ENCODE measurements around the gene FNTB. TPM values are rescaled to one million over a fixed set of nuclear protein-coding genes. Genes with fewer than 3 reads are reported as not detected.

Gene FNTB
- polyA plus RNA-seq, 6 donors from 2014 or later: 1.6 to 3.6 (median 2.3) TPM

DNA sequence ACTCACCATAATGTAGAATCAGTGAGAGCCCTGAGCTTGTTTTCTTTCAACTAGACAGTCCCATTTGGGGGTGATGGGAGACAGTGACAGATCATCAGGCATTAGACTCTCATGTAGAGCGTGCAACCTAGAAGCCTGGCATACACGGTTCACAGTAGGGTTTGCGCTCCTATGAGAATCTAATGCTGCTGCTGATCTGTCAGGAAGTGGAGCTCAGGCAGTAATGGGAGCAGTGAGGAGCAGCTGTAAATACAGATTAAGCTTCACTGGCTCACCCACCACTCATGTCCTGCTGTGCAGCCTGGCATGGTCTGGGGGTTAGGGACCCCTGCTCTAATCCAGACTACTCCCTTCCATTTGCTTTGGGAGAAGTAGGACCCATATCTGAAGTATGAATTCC is 55.6 kb downstream of the FNTB start:
- H3K4me3 Mint-ChIP-seq: no peak overlapping the region
- peaks cover 8 to 12% (median 11%) of the 10 kb centered on the region in 3 donors for H3K4me1 Mint-ChIP-seq
- peak in 1 of 2 donors; percentile 15 for ATAC-seq (ENCODE audit: low read depth in 2 of 2)
- H3K9me3 Mint-ChIP-seq: no peaks in the 10 kb centered on the region
- no peak overlapping the region for H3K27ac Mint-ChIP-seq
- no peaks in the 10 kb centered on the region for H3K27me3 Mint-ChIP-seq
- peaks cover 7 to 22% of the 10 kb centered on the region in 2 donors for H3K36me3 Mint-ChIP-seq
- DNase-seq: no peak

DNA sequence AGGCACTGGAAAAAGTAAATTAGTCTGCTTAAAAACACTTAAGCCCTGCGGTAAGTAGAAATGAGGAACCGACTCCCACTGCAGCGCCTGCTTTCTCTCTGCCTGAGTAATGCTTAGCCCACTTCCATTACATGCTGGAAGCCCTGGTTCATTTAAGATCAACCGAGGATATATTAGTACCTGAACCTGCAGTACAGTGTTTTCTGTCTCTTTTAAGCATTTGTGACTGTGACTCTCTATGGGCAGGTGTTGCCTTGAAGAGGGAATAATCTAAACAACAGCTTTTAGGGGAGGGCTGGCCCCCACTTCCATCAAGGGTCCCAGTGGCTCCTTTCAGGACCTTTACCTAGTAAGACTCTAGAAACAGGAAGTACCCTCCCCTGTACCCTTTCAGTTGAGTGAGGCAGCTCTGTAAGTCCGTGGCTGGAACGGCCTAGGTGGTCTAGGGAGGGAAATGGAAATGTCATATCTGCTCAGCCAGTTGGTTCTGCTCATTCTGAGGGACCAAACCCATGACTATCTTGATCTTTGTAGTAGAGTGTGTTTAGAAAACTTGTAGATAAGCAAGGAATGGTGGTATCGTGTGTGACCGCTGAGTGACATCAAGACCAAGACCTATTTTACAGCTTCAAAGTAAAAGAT is 56.2 kb downstream of the FNTB start:
- Mint-ChIP-seq H3K4me3 (peak overlapping the region in 3 of 8 donors; percentile 9 to 29 (median 26)), H3K27ac (peak overlapping the region in 4 of 6 donors; percentile 7 to 69 (median 37)), H3K27me3 (no peaks in the 10 kb centered on the region), H3K4me1 (peaks cover 11 to 12% (median 12%) of the 10 kb centered on the region in 3 donors), H3K36me3 (peaks cover 7 to 24% of the 10 kb centered on the region in 2 donors), H3K9me3 (no peaks in the 10 kb centered on the region)
- DNase-seq: peak; percentile 36
- peak; percentile 97 for ATAC-seq (ENCODE audit: low read depth in 2 of 2)

GRCh38 chr14:65043893-65044595 is 57.3 kb downstream of the FNTB start:
- peaks cover 11 to 12% (median 12%) of the 10 kb centered on the region in 3 donors for H3K4me1 Mint-ChIP-seq
- H3K36me3 Mint-ChIP-seq: peaks cover 7 to 19% of the 10 kb centered on the region in 2 donors
- DNase-seq (no peak), ATAC-seq (ENCODE audit: low read depth in 2 of 2) (no peak)
- no peaks in the 10 kb centered on the region for H3K27me3 Mint-ChIP-seq
- peak overlapping the region in 1 of 6 donors; percentile 16 for H3K27ac Mint-ChIP-seq
- no peaks in the 10 kb centered on the region for H3K9me3 Mint-ChIP-seq
- no peak overlapping the region for H3K4me3 Mint-ChIP-seq

DNA sequence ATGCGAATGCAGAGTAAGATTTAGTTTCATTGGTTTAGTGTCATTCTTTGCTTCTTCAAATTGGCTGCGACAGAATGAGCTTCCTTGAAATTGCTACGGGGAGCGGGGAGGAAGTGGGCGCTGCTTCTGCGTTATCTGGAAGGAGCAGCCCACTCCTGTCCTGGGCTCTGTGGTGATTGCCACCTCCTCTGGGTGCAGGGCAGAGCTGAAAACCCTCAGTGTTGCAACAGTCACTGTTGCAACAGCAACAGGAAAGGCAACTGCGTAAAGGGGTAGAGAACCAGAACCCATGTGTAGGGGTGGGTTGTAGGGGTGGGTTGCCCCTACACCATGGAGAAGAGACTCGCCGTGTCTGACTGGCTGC is 57.9 kb downstream of the FNTB start:
- H3K9me3 Mint-ChIP-seq: no peaks in the 10 kb centered on the region
- ATAC-seq (ENCODE audit: low read depth in 2 of 2) (no peak), DNase-seq (no peak)
- no peak overlapping the region for H3K4me3 Mint-ChIP-seq
- H3K36me3 Mint-ChIP-seq: peaks cover 7 to 17% of the 10 kb centered on the region in 2 donors
- peaks cover 11 to 12% (median 12%) of the 10 kb centered on the region in 3 donors for H3K4me1 Mint-ChIP-seq
- H3K27ac Mint-ChIP-seq: peak overlapping the region in 1 of 6 donors; percentile 16
- H3K27me3 Mint-ChIP-seq: no peaks in the 10 kb centered on the region

DNA sequence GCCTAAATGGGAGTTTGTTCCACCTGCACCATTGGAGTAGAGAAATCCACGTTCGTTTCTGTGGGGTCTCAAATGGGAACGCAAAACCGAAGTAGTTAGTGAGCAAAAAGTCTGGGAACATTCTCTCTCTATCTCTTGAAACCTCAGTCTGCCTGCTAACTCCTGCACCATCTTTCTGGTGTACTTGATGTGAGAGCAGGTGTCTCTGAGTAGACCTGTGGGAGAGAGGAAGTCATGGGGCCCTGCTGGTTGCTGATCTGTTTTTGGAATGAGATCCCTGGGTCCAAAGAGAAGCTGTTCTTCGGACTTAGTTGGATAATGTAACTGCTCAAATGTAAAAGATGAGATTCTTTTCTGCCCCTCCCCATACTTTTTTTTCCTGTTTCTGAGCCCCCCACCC is 58.3 kb downstream of the FNTB start:
- no peak for ATAC-seq (ENCODE audit: low read depth in 2 of 2)
- H3K27me3 Mint-ChIP-seq: no peaks in the 10 kb centered on the region
- H3K9me3 Mint-ChIP-seq: no peaks in the 10 kb centered on the region
- peaks cover 7 to 17% of the 10 kb centered on the region in 2 donors for H3K36me3 Mint-ChIP-seq
- peaks cover 11 to 12% (median 12%) of the 10 kb centered on the region in 3 donors for H3K4me1 Mint-ChIP-seq
- no peak for DNase-seq
- H3K4me3 Mint-ChIP-seq: no peak overlapping the region
- H3K27ac Mint-ChIP-seq: no peak overlapping the region

DNA sequence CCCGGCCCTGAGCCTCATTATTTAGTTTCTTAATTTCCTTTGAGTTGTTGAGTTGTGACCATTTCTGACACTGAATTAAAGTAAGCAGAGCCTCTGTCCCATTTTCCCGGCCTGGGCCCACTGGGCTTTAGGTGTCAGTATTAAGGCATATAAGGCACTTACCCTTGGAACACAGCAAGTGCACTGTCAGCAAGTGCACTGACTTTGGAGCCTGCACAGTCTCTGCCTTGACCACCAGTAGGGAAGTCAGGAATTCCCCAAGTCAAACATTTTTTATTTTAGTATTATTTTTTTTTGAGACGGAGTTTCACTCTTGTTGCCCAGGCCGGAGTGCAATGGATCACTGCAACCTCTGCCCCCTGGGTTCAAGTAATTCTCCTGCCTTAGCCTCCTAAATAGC is 59.0 kb downstream of the FNTB start:
- Mint-ChIP-seq H3K4me3 (no peak overlapping the region), H3K9me3 (no peaks in the 10 kb centered on the region), H3K36me3 (peaks cover 6 to 16% of the 10 kb centered on the region in 2 donors), H3K4me1 (peaks cover 11 to 12% (median 12%) of the 10 kb centered on the region in 3 donors), H3K27me3 (no peaks in the 10 kb centered on the region), H3K27ac (no peak overlapping the region)
- ATAC-seq (ENCODE audit: low read depth in 2 of 2): no peak
- no peak for DNase-seq

DNA sequence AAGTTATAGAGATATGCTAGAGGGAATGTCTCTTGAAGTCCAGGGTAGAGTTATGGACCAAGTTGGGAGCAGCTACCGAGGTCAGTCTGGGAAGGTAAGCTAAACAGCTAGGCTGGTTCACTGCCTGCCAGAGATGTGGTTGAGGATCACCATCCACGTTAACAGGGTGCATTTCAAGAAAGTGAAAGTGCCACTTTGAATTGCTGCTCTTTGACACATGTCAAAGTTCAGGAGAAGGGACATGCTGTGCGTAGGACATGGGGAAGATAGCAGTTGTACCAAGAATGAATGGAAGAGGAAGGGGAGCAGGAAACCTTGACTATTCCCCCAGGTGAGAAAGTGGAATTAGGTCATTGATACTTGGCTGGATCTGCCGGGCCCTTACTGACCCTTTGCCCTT is 66.1 kb downstream of the FNTB start:
- H3K9me3 Mint-ChIP-seq: no peaks in the 10 kb centered on the region
- ATAC-seq (ENCODE audit: low read depth in 2 of 2) (no peak), DNase-seq (no peak)
- no peaks in the 10 kb centered on the region for H3K27me3 Mint-ChIP-seq
- peaks cover 0 to 8% (median 5%) of the 10 kb centered on the region in 3 donors for H3K4me1 Mint-ChIP-seq
- H3K36me3 Mint-ChIP-seq: peaks cover 2 to 7% of the 10 kb centered on the region in 2 donors
- H3K27ac Mint-ChIP-seq: peak overlapping the region in 3 of 6 donors; percentile 29 to 57 (median 46)
- no peak overlapping the region for H3K4me3 Mint-ChIP-seq

GRCh38 chr14:65053466-65053865 is 66.8 kb downstream of the FNTB start:
- Mint-ChIP-seq H3K4me3 (no peak overlapping the region), H3K9me3 (no peaks in the 10 kb centered on the region), H3K27ac (peak overlapping the region in 2 of 6 donors; percentile 17 to 32), H3K27me3 (no peaks in the 10 kb centered on the region), H3K36me3 (peaks cover 0 to 9% of the 10 kb centered on the region in 2 donors), H3K4me1 (peaks cover 0 to 8% (median 5%) of the 10 kb centered on the region in 3 donors)
- ATAC-seq (ENCODE audit: low read depth in 2 of 2) (no peak), DNase-seq (no peak)

DNA sequence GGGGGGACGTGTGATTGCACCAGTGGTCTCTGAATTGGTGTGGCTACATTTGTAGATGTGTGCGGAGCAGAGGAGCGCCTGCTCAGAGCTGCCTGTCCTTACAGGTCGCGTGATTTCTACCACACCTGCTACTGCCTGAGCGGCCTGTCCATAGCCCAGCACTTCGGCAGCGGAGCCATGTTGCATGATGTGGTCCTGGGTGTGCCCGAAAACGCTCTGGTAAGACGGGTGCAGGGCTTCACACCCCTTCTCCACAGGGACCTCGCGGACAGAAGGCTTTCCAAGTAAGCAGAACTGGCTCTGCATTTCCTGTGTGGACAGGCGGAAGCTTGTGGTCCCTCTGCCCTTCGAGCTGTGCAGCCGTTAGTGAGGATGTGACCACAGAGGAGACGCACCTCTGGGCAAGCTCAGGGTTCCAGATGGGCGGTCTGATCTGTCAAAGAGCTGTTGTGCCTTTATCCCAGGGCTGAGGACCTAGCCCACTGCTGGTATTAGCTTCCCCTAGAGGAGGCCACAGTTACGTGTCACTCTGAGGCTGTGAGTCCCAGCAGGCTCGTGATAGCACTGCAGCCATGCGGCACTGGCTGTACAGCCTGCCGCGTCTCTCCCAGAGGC is 67.9 kb downstream of the FNTB start:
- Mint-ChIP-seq H3K4me3 (no peak overlapping the region), H3K9me3 (no peaks in the 10 kb centered on the region)
- peak in 1 of 2 donors; percentile 28 for ATAC-seq (ENCODE audit: low read depth in 2 of 2)

DNA sequence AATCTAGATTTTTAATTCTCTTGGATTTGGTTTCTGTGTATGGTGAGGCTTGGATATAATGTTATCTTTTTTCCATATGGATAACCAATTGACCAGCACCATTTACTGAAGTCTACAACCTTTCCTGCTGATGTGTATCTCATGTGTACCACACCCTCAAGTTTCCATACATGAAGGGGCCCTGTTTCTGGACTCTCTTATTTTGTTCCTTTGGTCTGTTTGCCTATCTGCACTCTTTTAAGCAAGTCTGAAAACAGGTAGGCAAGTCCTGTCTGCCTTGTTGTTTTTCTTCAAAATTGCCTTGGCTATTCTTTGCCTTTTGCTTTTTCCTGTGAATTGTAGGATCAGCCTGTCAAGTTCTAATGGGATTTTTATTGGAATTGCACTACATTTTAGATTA is 71.0 kb downstream of the FNTB start:
- Mint-ChIP-seq H3K27me3 (no peaks in the 10 kb centered on the region), H3K9me3 (no peaks in the 10 kb centered on the region), H3K36me3 (peaks cover 8 to 22% of the 10 kb centered on the region in 2 donors), H3K4me3 (no peak overlapping the region), H3K4me1 (peaks cover 0 to 8% (median 5%) of the 10 kb centered on the region in 3 donors), H3K27ac (no peak overlapping the region)
- DNase-seq (no peak), ATAC-seq (ENCODE audit: low read depth in 2 of 2) (no peak)

More for the DNA sequence above, 67.9 kb downstream of the FNTB start:
- H3K27ac Mint-ChIP-seq: peak overlapping the region in 1 of 6 donors; percentile 41
- H3K36me3 Mint-ChIP-seq: peaks cover 0 to 9% of the 10 kb centered on the region in 2 donors
- H3K27me3 Mint-ChIP-seq: no peaks in the 10 kb centered on the region
- peaks cover 0 to 8% (median 5%) of the 10 kb centered on the region in 3 donors for H3K4me1 Mint-ChIP-seq
- no peak for DNase-seq

- Mint-ChIP-seq H3K27me3 (no peaks in the 10 kb centered on the region), H3K9me3 (no peaks in the 10 kb centered on the region), H3K27ac (no peak overlapping the region), H3K4me3 (peak overlapping the region in 1 of 8 donors; percentile 75), H3K36me3 (peaks cover 8 to 27% of the 10 kb centered on the region in 2 donors), H3K4me1 (peaks cover 0 to 3% (median 0%) of the 10 kb centered on the region in 3 donors)
- ATAC-seq (ENCODE audit: low read depth in 2 of 2) (no peak), DNase-seq (no peak)
These were observed 75.7 kb downstream of the FNTB start for GRCh38 chr14:65062096-65063075.

GRCh38 chr14:65065719-65066118 is 79.0 kb downstream of the FNTB start:
- Mint-ChIP-seq H3K36me3 (peaks cover 8 to 23% of the 10 kb centered on the region in 2 donors), H3K4me1 (peaks cover 3 to 7% (median 3%) of the 10 kb centered on the region in 3 donors), H3K4me3 (no peak overlapping the region), H3K27ac (peak overlapping the region in 1 of 6 donors; percentile 15), H3K9me3 (no peaks in the 10 kb centered on the region), H3K27me3 (no peaks in the 10 kb centered on the region)
- no peak for ATAC-seq (ENCODE audit: low read depth in 2 of 2)
- no peak for DNase-seq
